Measurements from ENCODE around the gene BAHD1. TPM values are rescaled to one million over a fixed set of nuclear protein-coding genes. Genes with fewer than 3 reads are reported as not detected.
A peak's percentile ranks its signal among the peaks of the same experiment; 100 is the strongest.

BAHD1 gene
- polyA plus RNA-seq, 3 donors, result 0.67 to 8.9 (median 0.79) TPM

DNA sequence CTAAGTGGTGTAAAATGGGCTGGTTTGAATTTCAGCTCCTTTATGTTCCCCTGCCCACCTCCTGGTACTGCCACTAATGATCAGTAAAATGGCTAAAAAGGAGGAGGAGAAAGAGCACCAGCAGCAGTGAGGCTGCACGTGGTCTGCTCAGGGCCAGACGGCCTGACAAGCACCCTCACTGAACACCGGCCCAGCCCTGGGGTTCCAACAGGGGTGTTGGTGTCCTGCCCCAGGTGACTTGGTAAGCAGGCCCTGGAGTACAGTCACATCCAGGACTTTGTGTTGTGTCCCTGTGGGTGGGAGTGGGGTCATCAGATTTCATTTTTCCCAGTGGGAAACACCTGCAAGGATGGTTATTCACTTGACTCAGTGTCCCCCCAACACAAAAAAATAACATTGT lies 5.4 kb downstream of the BAHD1 start:
- H3K36me3 ChIP-seq (replicated peaks in 1 of 2; ENCODE audit: control insufficient read depth in 1 of 2, insufficient read depth in 2 of 2, low read length in 2 of 2), result no peaks in the 10 kb centered on the region
- peaks cover 3 to 10% of the 10 kb centered on the region in 2 donors for H3K27me3 ChIP-seq (ENCODE audit: control insufficient read depth in 2 of 2, insufficient read depth in 2 of 2, low read length in 2 of 2)
- H4K20me1 ChIP-seq (ENCODE audit: insufficient read depth, low read length), result peaks cover 82% of the 10 kb centered on the region
- H3K9me3 Mint-ChIP-seq, result peaks cover 0 to 6% (median 2%) of the 10 kb centered on the region in 7 donors
- no peaks in the 10 kb centered on the region for H3K9me3 ChIP-seq (replicated peaks in 1 of 2; ENCODE audit: control insufficient read depth in 1 of 2, insufficient read depth in 1 of 2, low read length in 2 of 2)
- no peak for TF ChIP-seq CTCF (IDR thresholded peaks at IDR 0.05)
- intact Hi-C loops (cut with micrococcal nuclease), result no loop called here
- WGBS (ENCODE audit: insufficient coverage), result no CpG with 5 or more reads among the region's 3 CpGs
- H3K27ac Mint-ChIP-seq, result no peak overlapping the region
- no peak overlapping the region for H3K4me3 Mint-ChIP-seq
- H3K4me3 ChIP-seq (replicated peaks in 1 of 3; ENCODE audit: low read depth in 2 of 3, low read length in 3 of 3), result no peak overlapping the region
- H3K79me2 ChIP-seq (ENCODE audit: insufficient read depth, low read length), result peaks cover 83% of the 10 kb centered on the region
- H3K36me3 Mint-ChIP-seq, result peaks cover 16 to 30% of the 10 kb centered on the region in 2 donors
- H2AFZ ChIP-seq (ENCODE audit: insufficient read depth, low read depth, low read length, poor library complexity, severe bottlenecking), result no peak overlapping the region
- no peak overlapping the region for H3K27ac ChIP-seq (ENCODE audit: low read depth in 1 of 2, low read length in 2 of 2)
- no peak overlapping the region for H3K9ac ChIP-seq (ENCODE audit: insufficient read depth, low read length, poor library complexity, severe bottlenecking)
- H3K4me1 ChIP-seq (ENCODE audit: control insufficient read depth in 1 of 2, insufficient read depth in 2 of 2, low read length in 2 of 2), result peaks cover 4 to 14% of the 10 kb centered on the region in 2 donors
- peaks cover 30% of the 10 kb centered on the region for H3K4me1 Mint-ChIP-seq
- no peak for DNase-seq
- no peak overlapping the region for H3K4me2 ChIP-seq (replicated peaks; ENCODE audit: extremely low read depth, low read length, poor library complexity, severe bottlenecking)
- H3K27me3 Mint-ChIP-seq (ENCODE audit: low read depth in 3 of 3), result peaks cover 17 to 28% (median 22%) of the 10 kb centered on the region in 3 donors

GRCh38 chr15:40448354-40448753 lies 7.6 kb downstream of the BAHD1 start:
- intact Hi-C loops (cut with micrococcal nuclease), result no loop called here
- Mint-ChIP-seq H3K27me3 (ENCODE audit: low read depth in 3 of 3) (peaks cover 3 to 11% (median 9%) of the 10 kb centered on the region in 3 donors), H3K4me1 (peaks cover 37% of the 10 kb centered on the region), H3K27ac (peak overlapping the region in 1 of 7 donors; percentile 15), H3K36me3 (peaks cover 9 to 19% of the 10 kb centered on the region in 2 donors), H3K4me3 (no peak overlapping the region), H3K9me3 (peaks cover 0 to 3% (median 0%) of the 10 kb centered on the region in 7 donors)
- DNase-seq, result no peak
- no peaks in the 10 kb centered on the region for H3K9me3 ChIP-seq (replicated peaks in 1 of 2; ENCODE audit: control insufficient read depth in 1 of 2, insufficient read depth in 1 of 2, low read length in 2 of 2)
- no peak overlapping the region for H3K9ac ChIP-seq (ENCODE audit: insufficient read depth, low read length, poor library complexity, severe bottlenecking)
- H3K27me3 ChIP-seq (ENCODE audit: control insufficient read depth in 2 of 2, insufficient read depth in 2 of 2, low read length in 2 of 2), result no peaks in the 10 kb centered on the region
- no peak overlapping the region for H3K4me2 ChIP-seq (replicated peaks; ENCODE audit: extremely low read depth, low read length, poor library complexity, severe bottlenecking)
- peaks cover 82% of the 10 kb centered on the region for H3K79me2 ChIP-seq (ENCODE audit: insufficient read depth, low read length)
- no peak overlapping the region for H3K27ac ChIP-seq (ENCODE audit: low read depth in 1 of 2, low read length in 2 of 2)
- H3K36me3 ChIP-seq (replicated peaks in 1 of 2; ENCODE audit: control insufficient read depth in 1 of 2, insufficient read depth in 2 of 2, low read length in 2 of 2), result no peaks in the 10 kb centered on the region
- no peak overlapping the region for H2AFZ ChIP-seq (ENCODE audit: insufficient read depth, low read depth, low read length, poor library complexity, severe bottlenecking)
- no peak overlapping the region for H3K4me3 ChIP-seq (replicated peaks in 1 of 3; ENCODE audit: low read depth in 2 of 3, low read length in 3 of 3)
- 100% methylated on average over 2 of the region's 4 CpGs for WGBS (ENCODE audit: insufficient coverage)
- TF ChIP-seq CTCF (IDR thresholded peaks at IDR 0.05), result no peak
- H4K20me1 ChIP-seq (ENCODE audit: insufficient read depth, low read length), result peaks cover 88% of the 10 kb centered on the region
- H3K4me1 ChIP-seq (ENCODE audit: control insufficient read depth in 1 of 2, insufficient read depth in 2 of 2, low read length in 2 of 2), result peaks cover 0 to 9% of the 10 kb centered on the region in 2 donors

Data from CD14-positive monocyte (primary cell).